ENCODE data around the gene STARD9.

STARD9 gene

DNA sequence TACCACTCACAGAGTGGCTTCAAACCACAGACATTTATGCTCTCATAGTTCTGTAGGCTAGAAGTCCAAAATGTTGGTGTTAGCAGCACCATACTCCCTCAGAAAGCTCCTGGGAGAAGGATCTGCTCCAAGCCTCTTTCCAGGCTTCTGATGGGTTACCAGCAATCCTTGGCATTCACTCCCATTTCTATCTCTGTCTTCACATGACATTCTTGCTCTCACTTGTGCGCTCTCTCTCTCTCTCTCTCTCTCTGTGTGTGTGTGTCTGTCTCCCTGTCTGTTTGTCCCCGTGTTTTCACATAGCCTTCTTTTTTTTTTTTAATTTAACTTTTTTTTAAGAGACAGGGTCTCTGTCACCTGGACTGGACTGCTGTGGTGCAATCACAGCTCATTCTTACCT lies 135.3 kb downstream of the STARD9 start:
- TF ChIP-seq, protein P1, sequence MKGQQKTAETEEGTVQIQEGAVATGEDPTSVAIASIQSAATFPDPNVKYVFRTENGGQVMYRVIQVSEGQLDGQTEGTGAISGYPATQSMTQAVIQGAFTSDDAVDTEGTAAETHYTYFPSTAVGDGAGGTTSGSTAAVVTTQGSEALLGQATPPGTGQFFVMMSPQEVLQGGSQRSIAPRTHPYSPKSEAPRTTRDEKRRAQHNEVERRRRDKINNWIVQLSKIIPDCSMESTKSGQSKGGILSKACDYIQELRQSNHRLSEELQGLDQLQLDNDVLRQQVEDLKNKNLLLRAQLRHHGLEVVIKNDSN (IDR thresholded peaks at IDR 0.05), result no peak
- no peak for TF ChIP-seq FOXM1 (IDR thresholded peaks at IDR 0.05; ENCODE audit: borderline replicate concordance, low read depth)
- no peak for TF ChIP-seq NFIC (IDR thresholded peaks at IDR 0.05)
- no peak for TF ChIP-seq RAD21 (IDR thresholded peaks at IDR 0.05; ENCODE audit: low read depth)
- no peak for TF ChIP-seq TAF1 (IDR thresholded peaks at IDR 0.05; ENCODE audit: low read depth)
- no peak for TF ChIP-seq EGR1 (IDR thresholded peaks at IDR 0.05)
- no peak for TF ChIP-seq TCF12 (IDR thresholded peaks at IDR 0.05; ENCODE audit: low read depth)
- no peak for TF ChIP-seq CREB1 (IDR thresholded peaks at IDR 0.05; ENCODE audit: low read depth)
- TF ChIP-seq YY1 (IDR thresholded peaks at IDR 0.05; ENCODE audit: low read depth), result no peak

DNA sequence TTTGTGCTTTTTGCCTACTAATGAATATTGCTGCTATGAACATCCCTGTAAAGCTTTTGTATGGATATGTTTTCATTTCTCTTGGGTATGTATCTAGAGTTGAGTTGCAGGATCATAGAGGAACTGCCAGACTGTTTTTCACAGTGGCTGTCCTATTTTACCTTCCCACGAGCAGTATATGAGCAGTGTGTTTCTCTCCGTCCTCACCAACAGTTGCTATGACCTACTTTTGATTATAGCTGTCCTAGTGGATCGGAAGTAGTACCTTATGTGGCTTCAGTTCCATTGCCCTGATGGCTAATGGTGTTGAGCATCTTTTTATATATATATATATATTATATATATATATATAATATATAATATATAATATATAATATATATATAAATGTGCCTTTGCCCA lies 136.3 kb downstream of the STARD9 start:
- TF ChIP-seq TCF12 (IDR thresholded peaks at IDR 0.05; ENCODE audit: low read depth) (no peak), CREB1 (IDR thresholded peaks at IDR 0.05; ENCODE audit: low read depth) (no peak), TEAD4 (IDR thresholded peaks at IDR 0.05) (no peak), EGR1 (IDR thresholded peaks at IDR 0.05) (no peak)
- TF ChIP-seq, protein P1 (IDR thresholded peaks at IDR 0.05), result no peak

DNA sequence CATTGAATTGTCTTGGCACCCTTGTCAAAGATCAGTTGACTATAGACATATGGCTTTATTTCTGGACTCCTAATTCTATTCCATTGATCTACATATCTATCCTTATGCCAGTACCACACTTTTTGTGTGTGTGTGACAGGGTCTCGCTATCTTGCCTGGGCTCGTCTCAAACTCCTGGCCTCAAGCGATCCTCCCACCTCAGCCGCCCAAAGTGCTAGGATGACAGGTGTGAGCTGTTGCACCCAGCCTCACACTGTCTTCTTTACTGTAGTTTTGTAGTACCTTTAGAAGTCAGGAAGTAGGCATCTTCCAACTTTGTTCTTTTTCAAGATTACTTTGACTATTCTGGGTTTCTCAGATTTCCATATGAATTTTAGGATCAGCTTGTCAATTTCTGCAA lies 137.2 kb downstream of the STARD9 start:
- TF ChIP-seq, protein P2, sequence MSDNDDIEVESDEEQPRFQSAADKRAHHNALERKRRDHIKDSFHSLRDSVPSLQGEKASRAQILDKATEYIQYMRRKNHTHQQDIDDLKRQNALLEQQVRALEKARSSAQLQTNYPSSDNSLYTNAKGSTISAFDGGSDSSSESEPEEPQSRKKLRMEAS (IDR thresholded peaks at IDR 0.05), result no peak
- TF ChIP-seq TEAD4 (IDR thresholded peaks at IDR 0.05) (no peak), TCF12 (IDR thresholded peaks at IDR 0.05; ENCODE audit: low read depth) (no peak), TAF1 (IDR thresholded peaks at IDR 0.05; ENCODE audit: low read depth) (no peak), CREB1 (IDR thresholded peaks at IDR 0.05; ENCODE audit: low read depth) (no peak), RAD21 (IDR thresholded peaks at IDR 0.05; ENCODE audit: low read depth) (no peak), YY1 (IDR thresholded peaks at IDR 0.05; ENCODE audit: low read depth) (no peak), FOXM1 (IDR thresholded peaks at IDR 0.05; ENCODE audit: borderline replicate concordance, low read depth) (no peak), CEBPB (IDR thresholded peaks at IDR 0.05) (no peak), EP300 (IDR thresholded peaks at IDR 0.05; ENCODE audit: borderline replicate concordance) (no peak), NFIC (IDR thresholded peaks at IDR 0.05) (no peak), ZBTB7A (IDR thresholded peaks at IDR 0.05; ENCODE audit: low read depth) (no peak)
- TF ChIP-seq, protein P3, sequence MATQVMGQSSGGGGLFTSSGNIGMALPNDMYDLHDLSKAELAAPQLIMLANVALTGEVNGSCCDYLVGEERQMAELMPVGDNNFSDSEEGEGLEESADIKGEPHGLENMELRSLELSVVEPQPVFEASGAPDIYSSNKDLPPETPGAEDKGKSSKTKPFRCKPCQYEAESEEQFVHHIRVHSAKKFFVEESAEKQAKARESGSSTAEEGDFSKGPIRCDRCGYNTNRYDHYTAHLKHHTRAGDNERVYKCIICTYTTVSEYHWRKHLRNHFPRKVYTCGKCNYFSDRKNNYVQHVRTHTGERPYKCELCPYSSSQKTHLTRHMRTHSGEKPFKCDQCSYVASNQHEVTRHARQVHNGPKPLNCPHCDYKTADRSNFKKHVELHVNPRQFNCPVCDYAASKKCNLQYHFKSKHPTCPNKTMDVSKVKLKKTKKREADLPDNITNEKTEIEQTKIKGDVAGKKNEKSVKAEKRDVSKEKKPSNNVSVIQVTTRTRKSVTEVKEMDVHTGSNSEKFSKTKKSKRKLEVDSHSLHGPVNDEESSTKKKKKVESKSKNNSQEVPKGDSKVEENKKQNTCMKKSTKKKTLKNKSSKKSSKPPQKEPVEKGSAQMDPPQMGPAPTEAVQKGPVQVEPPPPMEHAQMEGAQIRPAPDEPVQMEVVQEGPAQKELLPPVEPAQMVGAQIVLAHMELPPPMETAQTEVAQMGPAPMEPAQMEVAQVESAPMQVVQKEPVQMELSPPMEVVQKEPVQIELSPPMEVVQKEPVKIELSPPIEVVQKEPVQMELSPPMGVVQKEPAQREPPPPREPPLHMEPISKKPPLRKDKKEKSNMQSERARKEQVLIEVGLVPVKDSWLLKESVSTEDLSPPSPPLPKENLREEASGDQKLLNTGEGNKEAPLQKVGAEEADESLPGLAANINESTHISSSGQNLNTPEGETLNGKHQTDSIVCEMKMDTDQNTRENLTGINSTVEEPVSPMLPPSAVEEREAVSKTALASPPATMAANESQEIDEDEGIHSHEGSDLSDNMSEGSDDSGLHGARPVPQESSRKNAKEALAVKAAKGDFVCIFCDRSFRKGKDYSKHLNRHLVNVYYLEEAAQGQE (IDR thresholded peaks at IDR 0.05; ENCODE audit: low read depth), result no peak

DNA sequence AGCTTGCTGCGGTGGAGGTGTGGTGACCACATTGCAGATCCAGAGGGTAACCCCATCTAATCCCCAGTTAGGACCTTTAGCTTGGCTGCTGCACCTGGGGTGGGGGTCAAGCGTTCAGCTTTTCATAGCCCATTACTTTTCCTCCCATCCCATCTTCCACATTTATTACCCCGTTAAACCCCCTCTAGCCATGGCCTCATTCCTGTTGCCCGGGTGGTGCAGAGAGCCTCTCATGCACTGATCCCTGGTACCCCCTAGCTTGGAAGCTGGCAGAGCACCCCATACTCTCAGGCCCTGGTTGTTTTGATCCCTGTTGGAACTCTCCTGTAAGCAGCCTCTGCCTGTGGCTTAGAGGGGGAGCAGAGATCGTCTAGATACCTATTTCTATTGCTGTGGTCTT lies 140.7 kb downstream of the STARD9 start:
- TF ChIP-seq ZBTB7A (IDR thresholded peaks at IDR 0.05; ENCODE audit: low read depth), result no peak
- no peak for TF ChIP-seq TAF1 (IDR thresholded peaks at IDR 0.05; ENCODE audit: low read depth)
- no peak for TF ChIP-seq YY1 (IDR thresholded peaks at IDR 0.05; ENCODE audit: low read depth)

DNA sequence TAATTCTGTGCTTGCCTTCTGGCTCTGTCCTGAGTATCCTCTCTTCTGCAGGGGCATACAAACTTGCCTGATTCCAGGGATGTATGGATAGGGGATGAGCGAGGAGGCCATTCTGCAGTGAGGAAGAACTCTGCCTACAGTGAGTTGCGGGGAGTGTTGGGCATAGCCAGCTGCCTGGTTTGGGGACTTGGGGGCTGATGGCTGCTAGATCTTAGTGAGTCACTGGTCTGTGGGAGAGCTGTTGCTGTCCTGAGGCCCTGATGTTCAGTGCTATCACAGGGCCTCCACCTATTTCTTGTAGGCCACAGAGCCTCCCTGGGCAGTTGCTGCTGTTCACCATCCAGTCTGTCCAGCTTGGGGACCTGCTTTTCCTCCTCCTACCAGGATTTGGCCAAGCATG lies 141.2 kb downstream of the STARD9 start:
- TF ChIP-seq RAD21 (IDR thresholded peaks at IDR 0.05; ENCODE audit: low read depth) (no peak), YY1 (IDR thresholded peaks at IDR 0.05; ENCODE audit: low read depth) (no peak), TCF12 (IDR thresholded peaks at IDR 0.05; ENCODE audit: low read depth) (no peak), TAF1 (IDR thresholded peaks at IDR 0.05; ENCODE audit: low read depth) (no peak), EGR1 (IDR thresholded peaks at IDR 0.05) (no peak), NFIC (IDR thresholded peaks at IDR 0.05) (no peak), FOXM1 (IDR thresholded peaks at IDR 0.05; ENCODE audit: borderline replicate concordance, low read depth) (no peak), CEBPB (IDR thresholded peaks at IDR 0.05) (no peak), TEAD4 (IDR thresholded peaks at IDR 0.05) (no peak), CREB1 (IDR thresholded peaks at IDR 0.05; ENCODE audit: low read depth) (no peak), EP300 (IDR thresholded peaks at IDR 0.05; ENCODE audit: borderline replicate concordance) (no peak), ZBTB7A (IDR thresholded peaks at IDR 0.05; ENCODE audit: low read depth) (no peak)
- TF ChIP-seq, protein P1 (IDR thresholded peaks at IDR 0.05), result no peak
- TF ChIP-seq, protein P2 (IDR thresholded peaks at IDR 0.05), result no peak
- TF ChIP-seq, protein P3 (IDR thresholded peaks at IDR 0.05; ENCODE audit: low read depth), result no peak

DNA sequence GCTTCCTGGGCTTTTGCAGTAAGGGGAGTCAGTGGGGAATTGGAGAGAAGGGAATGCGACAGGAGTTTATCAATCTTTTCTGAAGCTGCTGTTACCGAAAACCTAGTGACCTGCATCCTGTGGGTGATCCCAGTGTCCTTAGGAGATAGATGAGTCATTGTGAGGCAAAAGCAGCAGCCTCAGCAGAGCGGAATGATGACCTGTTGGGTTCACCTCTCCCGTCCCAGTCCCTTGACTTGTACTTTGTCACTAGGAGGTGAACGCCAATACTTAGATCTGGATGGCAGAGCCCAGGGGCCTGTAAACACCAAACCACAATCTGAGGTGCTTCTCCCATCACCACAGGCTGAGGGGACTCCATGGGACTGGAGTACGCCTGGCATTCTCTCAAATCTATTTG lies 143.6 kb downstream of the STARD9 start:
- no peak for TF ChIP-seq EP300 (IDR thresholded peaks at IDR 0.05; ENCODE audit: borderline replicate concordance)
- no peak for TF ChIP-seq TEAD4 (IDR thresholded peaks at IDR 0.05)
